Activated naive CD4-positive, alpha-beta T cell treated with anti-CD3 and anti-CD28 coated beads, Interleukin-2, amount 10 ng/mL, durations not matched to agents 7 days and 5 days (primary cell): ENCODE measurements around the gene GPC3.
"Not testable (repeated sequence)": the region's sequence is repeated elsewhere in the genome, so short reads cannot be mapped to it uniquely, and the experiment has no call there.

Experiments used
- CTCF ChIA-PET: fragments of 350-600 bp; sonication (Branson Sonifier 250); formaldehyde crosslinking; loops from one replicate; lab custom pipeline; 2021; ENCODE audit warnings: antibody characterized with exemption; lab: Charles Lee
- DNase-seq: peaks from one replicate; pipeline ENCODE4 v3.0.0-alpha.2; 2020
- H3K27ac Mint-ChIP-seq: one replicate; pipeline ENCODE4 v1.8.0; 2021; ENCODE audit warnings: mild to moderate bottlenecking, moderate library complexity, mixed read lengths
- H3K27me3 Mint-ChIP-seq: one replicate; pipeline ENCODE4 v1.8.0; 2021; ENCODE audit warnings: mild to moderate bottlenecking, mixed read lengths
- H3K36me3 Mint-ChIP-seq: one replicate; pipeline ENCODE4 v1.8.0; 2021; ENCODE audit warnings: mixed read lengths
- H3K4me1 Mint-ChIP-seq: one replicate; pipeline ENCODE4 v1.8.0; 2021; ENCODE audit warnings: mixed read lengths
- H3K4me3 Mint-ChIP-seq: one replicate; pipeline ENCODE4 v1.8.0; 2021; ENCODE audit warnings: mild to moderate bottlenecking, moderate library complexity, mixed read lengths
- H3K9me3 Mint-ChIP-seq: one replicate; pipeline ENCODE4 v1.8.0; 2021; ENCODE audit warnings: mixed read lengths

Gene GPC3

GRCh38 chrX:133633162-133633561 lies 352.2 kb downstream of the GPC3 start:
- no peaks in the 10 kb centered on the region for H3K4me1 Mint-ChIP-seq
- DNase-seq, result no peak
- CTCF ChIA-PET, result no interaction called here
- H3K27ac Mint-ChIP-seq, result no peak overlapping the region
- no peaks in the 10 kb centered on the region for H3K27me3 Mint-ChIP-seq
- H3K4me3 Mint-ChIP-seq, result no peak overlapping the region
- no peaks in the 10 kb centered on the region for H3K36me3 Mint-ChIP-seq
- no peaks in the 10 kb centered on the region for H3K9me3 Mint-ChIP-seq

GRCh38 chrX:133630362-133630761 lies 355.0 kb downstream of the GPC3 start:
- H3K9me3 Mint-ChIP-seq, result no peaks in the 10 kb centered on the region
- no peak for DNase-seq
- CTCF ChIA-PET, result no interaction called here
- H3K36me3 Mint-ChIP-seq, result no peaks in the 10 kb centered on the region
- no peak overlapping the region for H3K4me3 Mint-ChIP-seq
- no peak overlapping the region for H3K27ac Mint-ChIP-seq
- H3K27me3 Mint-ChIP-seq, result no peaks in the 10 kb centered on the region
- no peaks in the 10 kb centered on the region for H3K4me1 Mint-ChIP-seq

GRCh38 chrX:133627673-133628072 lies 357.7 kb downstream of the GPC3 start:
- Mint-ChIP-seq H3K27ac (no peak overlapping the region), H3K4me1 (no peaks in the 10 kb centered on the region), H3K36me3 (no peaks in the 10 kb centered on the region), H3K4me3 (no peak overlapping the region), H3K9me3 (no peaks in the 10 kb centered on the region), H3K27me3 (no peaks in the 10 kb centered on the region)
- no peak for DNase-seq
- CTCF ChIA-PET, result no interaction called here

GRCh38 chrX:133621384-133621783 lies 364.0 kb downstream of the GPC3 start:
- H3K4me1 Mint-ChIP-seq, H3K36me3 Mint-ChIP-seq, H3K27ac Mint-ChIP-seq, H3K4me3 Mint-ChIP-seq, H3K27me3 Mint-ChIP-seq, CTCF ChIA-PET, DNase-seq, H3K9me3 Mint-ChIP-seq: not testable (repeated sequence)

GRCh38 chrX:133611676-133612075 lies 373.7 kb downstream of the GPC3 start:
- H3K4me3 Mint-ChIP-seq, result no peak overlapping the region
- peaks cover 2% of the 10 kb centered on the region for H3K9me3 Mint-ChIP-seq
- H3K27me3 Mint-ChIP-seq, result no peaks in the 10 kb centered on the region
- H3K4me1 Mint-ChIP-seq, result no peaks in the 10 kb centered on the region
- CTCF ChIA-PET, result no interaction called here
- DNase-seq, result no peak
- H3K27ac Mint-ChIP-seq, result no peak overlapping the region
- no peaks in the 10 kb centered on the region for H3K36me3 Mint-ChIP-seq

- Mint-ChIP-seq H3K27me3 (no peaks in the 10 kb centered on the region), H3K9me3 (peaks cover 2% of the 10 kb centered on the region), H3K36me3 (no peaks in the 10 kb centered on the region), H3K27ac (no peak overlapping the region), H3K4me3 (no peak overlapping the region), H3K4me1 (no peaks in the 10 kb centered on the region)
- DNase-seq, result no peak
- CTCF ChIA-PET, result no interaction called here
These were observed 375.3 kb downstream of the GPC3 start for GRCh38 chrX:133610056-133610455.

- H3K9me3 Mint-ChIP-seq, result peaks cover 1% of the 10 kb centered on the region
- CTCF ChIA-PET, result no interaction called here
- H3K27ac Mint-ChIP-seq, result no peak overlapping the region
- no peak for DNase-seq
- no peaks in the 10 kb centered on the region for H3K36me3 Mint-ChIP-seq
- H3K27me3 Mint-ChIP-seq, result no peaks in the 10 kb centered on the region
- no peak overlapping the region for H3K4me3 Mint-ChIP-seq
- no peaks in the 10 kb centered on the region for H3K4me1 Mint-ChIP-seq
These were observed 376.2 kb downstream of the GPC3 start for GRCh38 chrX:133609166-133609565.

GRCh38 chrX:133608406-133608805 lies 377.0 kb downstream of the GPC3 start:
- CTCF ChIA-PET, result no interaction called here
- H3K27ac Mint-ChIP-seq, result no peak overlapping the region
- H3K9me3 Mint-ChIP-seq, result no peaks in the 10 kb centered on the region
- H3K36me3 Mint-ChIP-seq, result no peaks in the 10 kb centered on the region
- no peaks in the 10 kb centered on the region for H3K4me1 Mint-ChIP-seq
- DNase-seq, result no peak
- no peak overlapping the region for H3K4me3 Mint-ChIP-seq
- H3K27me3 Mint-ChIP-seq, result no peaks in the 10 kb centered on the region

GRCh38 chrX:133607419-133608348 lies 377.7 kb downstream of the GPC3 start:
- no peaks in the 10 kb centered on the region for H3K4me1 Mint-ChIP-seq
- H3K4me3 Mint-ChIP-seq, result no peak overlapping the region

GRCh38 chrX:133606990-133607389 lies 378.4 kb downstream of the GPC3 start:
- Mint-ChIP-seq H3K36me3 (no peaks in the 10 kb centered on the region), H3K4me3 (no peak overlapping the region), H3K27me3 (no peaks in the 10 kb centered on the region), H3K4me1 (no peaks in the 10 kb centered on the region), H3K9me3 (no peaks in the 10 kb centered on the region), H3K27ac (no peak overlapping the region)
- no peak for DNase-seq
- CTCF ChIA-PET, result no interaction called here

More at GRCh38 chrX:133607419-133608348, 377.7 kb downstream of the GPC3 start:
- Mint-ChIP-seq H3K27me3 (no peaks in the 10 kb centered on the region), H3K27ac (no peak overlapping the region), H3K36me3 (no peaks in the 10 kb centered on the region), H3K9me3 (no peaks in the 10 kb centered on the region)
- CTCF ChIA-PET, result no interaction called here
- no peak for DNase-seq

- no peak for DNase-seq
- Mint-ChIP-seq H3K4me3 (no peak overlapping the region), H3K27ac (no peak overlapping the region), H3K27me3 (no peaks in the 10 kb centered on the region), H3K36me3 (no peaks in the 10 kb centered on the region), H3K9me3 (no peaks in the 10 kb centered on the region), H3K4me1 (peaks cover 1% of the 10 kb centered on the region)
- CTCF ChIA-PET, result no interaction called here
These were observed 380.6 kb downstream of the GPC3 start for GRCh38 chrX:133604801-133605200.

- DNase-seq, result no peak
- CTCF ChIA-PET, result no interaction called here
- H3K4me3 Mint-ChIP-seq, result no peak overlapping the region
- no peaks in the 10 kb centered on the region for H3K9me3 Mint-ChIP-seq
- no peaks in the 10 kb centered on the region for H3K36me3 Mint-ChIP-seq
- H3K27me3 Mint-ChIP-seq, result no peaks in the 10 kb centered on the region
- no peak overlapping the region for H3K27ac Mint-ChIP-seq
- H3K4me1 Mint-ChIP-seq, result peaks cover 13% of the 10 kb centered on the region
These were observed 382.5 kb downstream of the GPC3 start for GRCh38 chrX:133602881-133603280.

GRCh38 chrX:133601116-133601515 lies 384.3 kb downstream of the GPC3 start:
- Mint-ChIP-seq H3K27ac (no peak overlapping the region), H3K36me3 (no peaks in the 10 kb centered on the region), H3K27me3 (no peaks in the 10 kb centered on the region), H3K4me1 (peaks cover 13% of the 10 kb centered on the region), H3K4me3 (no peak overlapping the region), H3K9me3 (no peaks in the 10 kb centered on the region)
- CTCF ChIA-PET, result no interaction called here
- DNase-seq, result no peak

- DNase-seq, result no peak
- Mint-ChIP-seq H3K4me3 (no peak overlapping the region), H3K4me1 (peaks cover 13% of the 10 kb centered on the region), H3K27ac (no peak overlapping the region), H3K36me3 (no peaks in the 10 kb centered on the region), H3K27me3 (no peaks in the 10 kb centered on the region), H3K9me3 (no peaks in the 10 kb centered on the region)
- CTCF ChIA-PET, result no interaction called here
These were observed 384.9 kb downstream of the GPC3 start for GRCh38 chrX:133600536-133600935.

- no peak overlapping the region for H3K27ac Mint-ChIP-seq
- CTCF ChIA-PET, result no interaction called here
These were observed 386.6 kb downstream of the GPC3 start for GRCh38 chrX:133598601-133599335.

More at GRCh38 chrX:133598601-133599335, 386.6 kb downstream of the GPC3 start:
- H3K36me3 Mint-ChIP-seq, result no peaks in the 10 kb centered on the region
- H3K27me3 Mint-ChIP-seq, result no peaks in the 10 kb centered on the region
- no peak overlapping the region for H3K4me3 Mint-ChIP-seq
- no peaks in the 10 kb centered on the region for H3K9me3 Mint-ChIP-seq
- DNase-seq, result no peak
- peaks cover 13% of the 10 kb centered on the region for H3K4me1 Mint-ChIP-seq
